ENCODE measurements around the gene KIF14.

KIF14 gene

GRCh38 chr1:200620273-200621131 is at the start of gene KIF14:
TSS of gene KIF14 (minus strand) at chr1:200620751. CDS start at chr1:200618723, 2,028 bp downstream.
- peak; percentile 93 for DNase-seq

- DNase-seq: peak; percentile 99
These were observed 49.0 kb upstream of the KIF14 start, which contains the start of gene DDX59 for GRCh38 chr1:200669314-200670241. TSS of gene DDX59 (minus strand) at chr1:200669907. CDS start at chr1:200666740, 3,167 bp downstream.

GRCh38 chr1:200668514-200669313 is 48.2 kb upstream of the KIF14 start:
- DNase-seq: no peak

- no peak for DNase-seq
These were observed 45.8 kb upstream of the KIF14 start for GRCh38 chr1:200666309-200666708.

GRCh38 chr1:200665861-200666260 is 45.3 kb upstream of the KIF14 start:
- no peak for DNase-seq

- DNase-seq: no peak
These were observed 40.2 kb upstream of the KIF14 start for GRCh38 chr1:200660719-200661118.

GRCh38 chr1:200659269-200659668 is 38.7 kb upstream of the KIF14 start:
- DNase-seq: no peak

- DNase-seq: no peak
These were observed 37.7 kb upstream of the KIF14 start for GRCh38 chr1:200658037-200658818.

GRCh38 chr1:200654660-200655059 is 34.1 kb upstream of the KIF14 start:
- DNase-seq: peak; percentile 65

- no peak for DNase-seq
These were observed 32.5 kb upstream of the KIF14 start for GRCh38 chr1:200653022-200653462.

- no peak for DNase-seq
These were observed 31.8 kb upstream of the KIF14 start for GRCh38 chr1:200652378-200652777.

- peak; percentile 92 for DNase-seq
These were observed 26.0 kb upstream of the KIF14 start for GRCh38 chr1:200646515-200646914.

- DNase-seq: no peak
These were observed 23.5 kb upstream of the KIF14 start for GRCh38 chr1:200644021-200644420.

- peak; percentile 89 for DNase-seq
These were observed 21.9 kb upstream of the KIF14 start for GRCh38 chr1:200642481-200642880.

GRCh38 chr1:200640963-200641401 is 20.4 kb upstream of the KIF14 start:
- peak; percentile 61 for DNase-seq

- no peak for DNase-seq
These were observed 19.9 kb upstream of the KIF14 start for GRCh38 chr1:200640373-200640962.

- DNase-seq: no peak
These were observed 17.5 kb upstream of the KIF14 start for GRCh38 chr1:200638073-200638472.

- no peak for DNase-seq
These were observed 16.1 kb upstream of the KIF14 start for GRCh38 chr1:200636681-200637080.

- DNase-seq: no peak
These were observed 13.9 kb upstream of the KIF14 start for GRCh38 chr1:200634261-200635122.

- DNase-seq: no peak
These were observed 10.8 kb upstream of the KIF14 start for GRCh38 chr1:200631375-200631774.
